PC-3 (cell line): ENCODE measurements around the gene SLC7A1. TPM values are rescaled to one million over a fixed set of nuclear protein-coding genes. Genes with fewer than 3 reads are reported as not detected.

ENCODE experiments used
- ATAC-seq: fragments of 200-7000 bp; cut with Tn5 transposase; 2 replicates; pipeline ENCODE4 v1.9.1; 2020; ENCODE audit warnings: mild to moderate bottlenecking, moderate library complexity
- BruUV-seq: library from RNA; stranded (reverse); fragments of 400-500 nt; replicated peaks from 2 replicates; lab custom pipeline; 2021; lab: Mats Ljungman, UMichigan
- CTCF ChIA-PET: fragments of 300-600 bp; sonication (Branson Sonifier 250); formaldehyde crosslinking; loops from one replicate; lab custom pipeline; 2022; ENCODE audit warnings: antibody characterized with exemption; lab: Charles Lee
- POLR2A ChIA-PET: fragments of 300-600 bp; sonication (Branson Sonifier 250); formaldehyde crosslinking; loops from one replicate; lab custom pipeline; 2022; ENCODE audit warnings: antibody characterized with exemption; ENCODE audit not compliant: unreplicated experiment; lab: Charles Lee
- DNase-seq: peaks from one replicate; pipeline ENCODE4 v3.0.0-alpha.2; 2015
- H2AFZ ChIP-seq: fragments of 300-600 bp; sonication (generic); 2 replicates; pipeline ENCODE4 v1.6.0; 2016; ENCODE audit warnings: antibody characterized with exemption, low read length
- H3F3A ChIP-seq: fragments of 300-600 bp; sonication (generic); one replicate; pipeline ENCODE4 v1.6.0; 2017; ENCODE audit warnings: antibody characterized with exemption, low read length, control low read depth, mild to moderate bottlenecking; ENCODE audit not compliant: unreplicated experiment
- H3K27ac ChIP-seq: fragments of 300-600 bp; sonication (generic); 2 replicates; pipeline ENCODE4 v1.5.1; 2016; ENCODE audit warnings: mild to moderate bottlenecking, low read length
- H3K27me3 ChIP-seq: fragments of 300-600 bp; sonication (generic); 2 replicates; pipeline ENCODE4 v1.6.1; 2016; ENCODE audit warnings: low read length, mixed read lengths
- H3K36me3 ChIP-seq: fragments of 300-600 bp; sonication (generic); 2 replicates; pipeline ENCODE4 v1.6.1; 2016; ENCODE audit warnings: low read depth, mixed run types, low read length, mixed read lengths
- H3K4me1 ChIP-seq: fragments of 300-600 bp; sonication (generic); 2 replicates; pipeline ENCODE4 v1.5.1; 2016; ENCODE audit warnings: low read length; ENCODE audit not compliant: insufficient read depth
- H3K4me2 ChIP-seq: fragments of 300-600 bp; sonication (generic); 2 replicates; pipeline ENCODE4 v1.6.0; 2016; ENCODE audit warnings: low read length
- H3K4me3 ChIP-seq: fragments of 300-600 bp; sonication (generic); 2 replicates; pipeline ENCODE4 v1.5.1; 2016; ENCODE audit warnings: mild to moderate bottlenecking, low read length, mixed read lengths
- H3K79me2 ChIP-seq: fragments of 300-600 bp; sonication (generic); 2 replicates; pipeline ENCODE4 v1.6.1; 2017; ENCODE audit warnings: low read length, mixed read lengths
- H3K9ac ChIP-seq: fragments of 300-600 bp; sonication (generic); 2 replicates; pipeline ENCODE4 v1.6.0; 2016; ENCODE audit warnings: mild to moderate bottlenecking, low read length
- H3K9me2 ChIP-seq: fragments of 300-600 bp; sonication (generic); replicated peaks from 2 replicates; pipeline ENCODE4 v1.6.1; 2016; ENCODE audit warnings: mixed run types, low read length, mixed read lengths
- H3K9me3 ChIP-seq: fragments of 300-600 bp; sonication (generic); 2 replicates; pipeline ENCODE4 v1.6.1; 2016; ENCODE audit warnings: low read length, mixed read lengths
- H4K20me1 ChIP-seq: fragments of 300-600 bp; sonication (generic); 2 replicates; pipeline ENCODE4 v1.6.1; 2016; ENCODE audit warnings: low read length, mixed read lengths
- CTCF ChIP-seq: fragments of 300-600 bp; sonication (generic); conservative IDR thresholded peaks from 2 replicates; pipeline ENCODE4 v1.5.1; 2017; ENCODE audit warnings: antibody characterized with exemption, low read depth, mild to moderate bottlenecking, low read length
- EZH2 ChIP-seq: fragments of 300-600 bp; sonication (generic); IDR thresholded peaks from one replicate; pipeline ENCODE4 v1.6.1; 2017; ENCODE audit warnings: antibody characterized with exemption, mild to moderate bottlenecking, low read length; ENCODE audit not compliant: unreplicated experiment
- EZH2phosphoT487 ChIP-seq: fragments of 300-600 bp; sonication (generic); IDR thresholded peaks from 2 replicates; pipeline ENCODE4 v1.6.1; 2018; ENCODE audit warnings: mild to moderate bottlenecking, antibody characterized with exemption, low read length, borderline replicate concordance
- intact Hi-C: fragments of 100-400 bp; cut with micrococcal nuclease; formaldehyde crosslinking; loops from 2 replicates; pipeline ENCODE4 v1.9.0; 2023
- total RNA-seq: library from RNA; depleted of rRNA; stranded (reverse); fragments of >200 nt; gene quantifications from 2 replicates; pipeline ENCODE4 v1.2.3, GENCODE V29; 2014

SLC7A1 gene
- total RNA-seq, 1 experiment from 2014 or later, result 19.5 TPM

GRCh38 chr13:29505950-29506349, 89.5 kb downstream of the SLC7A1 start:
- Histone ChIP-seq H3K4me2 (no peak overlapping the region), H4K20me1 (no peaks in the 10 kb centered on the region), H3K9ac (no peak overlapping the region), H3K4me3 (no peak overlapping the region), H3K9me3 (no peaks in the 10 kb centered on the region), H2AFZ (no peak overlapping the region), H3K27me3 (no peaks in the 10 kb centered on the region; the same call in 1 of the 2 replicates), H3K36me3 (no peaks in the 10 kb centered on the region), H3F3A (no peaks in the 10 kb centered on the region), H3K4me1 (no peaks in the 10 kb centered on the region), H3K79me2 (no peaks in the 10 kb centered on the region), H3K9me2 (no peaks in the 10 kb centered on the region), H3K27ac (no peak overlapping the region)
- no peak for TF ChIP-seq EZH2
- TF ChIP-seq CTCF, result no peak
- TF ChIP-seq EZH2phosphoT487, result no peak
- CTCF ChIA-PET, result no interaction called here
- BruUV-seq, result no TSS peak
- no peak for DNase-seq
- POLR2A ChIA-PET, result no interaction called here
- no peak for ATAC-seq
- intact Hi-C loops, result no loop called here

- ATAC-seq, result no peak
- Histone ChIP-seq H3K9ac (no peak overlapping the region), H4K20me1 (no peaks in the 10 kb centered on the region), H3K9me2 (no peaks in the 10 kb centered on the region), H3K9me3 (no peaks in the 10 kb centered on the region), H3K4me2 (no peak overlapping the region), H3K4me3 (no peak overlapping the region), H3K36me3 (no peaks in the 10 kb centered on the region), H3K79me2 (no peaks in the 10 kb centered on the region), H2AFZ (no peak overlapping the region), H3F3A (no peaks in the 10 kb centered on the region), H3K4me1 (no peaks in the 10 kb centered on the region), H3K27me3 (no peaks in the 10 kb centered on the region; the same call in 1 of the 2 replicates), H3K27ac (no peak overlapping the region)
- BruUV-seq, result no TSS peak
- ChIA-PET CTCF (no interaction called here), POLR2A (no interaction called here)
- TF ChIP-seq EZH2phosphoT487 (no peak), EZH2 (no peak), CTCF (no peak)
- no peak for DNase-seq
- intact Hi-C loops, result no loop called here
Measured at GRCh38 chr13:29505511-29505910, 90.0 kb downstream of the SLC7A1 start.

- Histone ChIP-seq H3K27me3 (no peaks in the 10 kb centered on the region; the same call in 1 of the 2 replicates), H4K20me1 (no peaks in the 10 kb centered on the region), H3K9me3 (no peaks in the 10 kb centered on the region), H2AFZ (no peak overlapping the region), H3K79me2 (no peaks in the 10 kb centered on the region), H3K36me3 (no peaks in the 10 kb centered on the region), H3K9ac (no peak overlapping the region), H3K4me1 (no peaks in the 10 kb centered on the region), H3F3A (no peaks in the 10 kb centered on the region), H3K4me2 (no peak overlapping the region), H3K27ac (no peak overlapping the region), H3K4me3 (no peak overlapping the region), H3K9me2 (no peaks in the 10 kb centered on the region)
- no TSS peak for BruUV-seq
- DNase-seq (no peak), ATAC-seq (no peak)
- ChIA-PET CTCF (no interaction called here), POLR2A (no interaction called here)
- intact Hi-C loops, result no loop called here
- no peak for TF ChIP-seq EZH2
Measured at GRCh38 chr13:29504691-29505090, 90.8 kb downstream of the SLC7A1 start.
